HepG2 (cell line): ENCODE data around the gene SREBF1. TPM values are rescaled to one million over a fixed set of nuclear protein-coding genes. Genes with fewer than 3 reads are reported as not detected.

Source experiments
- ARNT ChIP-seq: fragments of 450-650 bp; IDR thresholded peaks from 2 replicates; pipeline ENCODE4 v1.6.1; 2017
- CENPX ChIP-seq: sonication (generic); formaldehyde crosslinking; IDR thresholded peaks from 2 replicates; pipeline ENCODE4 v1.9.0; 2021; ENCODE audit warnings: mild to moderate bottlenecking, missing genetic modification reagents, moderate library complexity
- EED ChIP-seq: sonication (generic); formaldehyde crosslinking; IDR thresholded peaks from 2 replicates; pipeline ENCODE4 v1.5.0; 2020; ENCODE audit warnings: mild to moderate bottlenecking, missing genetic modification reagents
- FOXP1 ChIP-seq, 2 experiments: fragments of 450-650 bp in 1 of 2; IDR thresholded peaks; 2 replicates each; pipeline ENCODE4 v1.6.1; 2017 to 2018; ENCODE audit warnings: antibody characterized with exemption in 1 of 2
- GATAD2A ChIP-seq: IDR thresholded peaks from 2 replicates; pipeline ENCODE4 v1.6.1; 2016
- GFI1 ChIP-seq: sonication (generic); formaldehyde crosslinking; IDR thresholded peaks from 2 replicates; pipeline ENCODE4 v1.5.0; 2020; ENCODE audit warnings: missing genetic modification reagents, mild to moderate bottlenecking, borderline replicate concordance
- GTF3A ChIP-seq: sonication (generic); formaldehyde crosslinking; conservative IDR thresholded peaks from 2 replicates; pipeline ENCODE4 v1.4.0; 2020; ENCODE audit warnings: mild to moderate bottlenecking, missing genetic modification reagents
- MXI1 ChIP-seq: IDR thresholded peaks from 3 replicates; pipeline ENCODE4 v1.6.1; 2012; ENCODE audit warnings: low read depth, low read length, inconsistent platforms, borderline replicate concordance
- NFE2L2 ChIP-seq: fragments of 150-350 bp; IDR thresholded peaks from 2 replicates; pipeline ENCODE4 v1.6.1; 2014; ENCODE audit warnings: low read length
- NKX3-1 ChIP-seq: sonication (generic); formaldehyde crosslinking; IDR thresholded peaks from 2 replicates; pipeline ENCODE4 v1.5.0; 2020; ENCODE audit warnings: missing genetic modification reagents
- SIN3A ChIP-seq: IDR thresholded peaks from 2 replicates; pipeline ENCODE4 v1.6.1; 2011; ENCODE audit warnings: low read depth, mild to moderate bottlenecking, control low read depth, low read length, borderline replicate concordance
- SOX6 ChIP-seq, 2 experiments: fragments of 450-650 bp in 1 of 2; sonication (generic) in 1 of 2; formaldehyde crosslinking in 1 of 2; IDR thresholded peaks; 2 replicates each; pipeline versions ENCODE4 v1.4.0 to v1.6.1; 2017 to 2020; ENCODE audit warnings: antibody characterized with exemption in 1 of 2, mild to moderate bottlenecking in 1 of 2, missing genetic modification reagents in 1 of 2
- TBL1XR1 ChIP-seq: fragments of 150-350 bp; IDR thresholded peaks from 2 replicates; pipeline ENCODE4 v1.6.1; 2014; ENCODE audit warnings: borderline replicate concordance, low read length; ENCODE audit not compliant: partially characterized antibody
- ZFYVE20 ChIP-seq: sonication (generic); formaldehyde crosslinking; IDR thresholded peaks from 2 replicates; pipeline ENCODE4 v1.8.0; 2023; ENCODE audit warnings: low read depth, mild to moderate bottlenecking, moderate library complexity, missing genetic modification reagents, borderline replicate concordance
- ZKSCAN1 ChIP-seq: fragments of 150-350 bp; IDR thresholded peaks from 2 replicates; pipeline ENCODE4 v1.6.1; 2014; ENCODE audit warnings: low read length
- ZNF124 ChIP-seq: sonication (generic); formaldehyde crosslinking; IDR thresholded peaks from 2 replicates; pipeline ENCODE4 v1.4.0; 2020; ENCODE audit warnings: missing genetic modification reagents
- ZNF160 ChIP-seq: sonication (generic); formaldehyde crosslinking; IDR thresholded peaks from 2 replicates; pipeline ENCODE4 v1.8.0; 2022; ENCODE audit warnings: mild to moderate bottlenecking, inconsistent platforms, missing genetic modification reagents
- ZNF20 ChIP-seq: sonication (generic); formaldehyde crosslinking; IDR thresholded peaks from 2 replicates; pipeline ENCODE4 v1.4.0; 2020; ENCODE audit warnings: mild to moderate bottlenecking, moderate library complexity, missing genetic modification reagents
- ZNF3 ChIP-seq: IDR thresholded peaks from 2 replicates; pipeline ENCODE4 v1.7.0; 2017; ENCODE audit warnings: inconsistent platforms
- ZNF326 ChIP-seq: sonication (generic); formaldehyde crosslinking; IDR thresholded peaks from 2 replicates; pipeline ENCODE4 v1.4.0; 2020; ENCODE audit warnings: missing genetic modification reagents, borderline replicate concordance
- ZNF430 ChIP-seq: sonication (generic); formaldehyde crosslinking; IDR thresholded peaks from 2 replicates; pipeline ENCODE4 v1.9.0; 2021; ENCODE audit warnings: mild to moderate bottlenecking, missing genetic modification reagents
- ZNF614 ChIP-seq: IDR thresholded peaks from 2 replicates; pipeline ENCODE4 v1.6.1; 2018; ENCODE audit warnings: missing biosample characterization, missing genetic modification reagents, inconsistent platforms, borderline replicate concordance
- ZSCAN12 ChIP-seq: sonication (generic); formaldehyde crosslinking; IDR thresholded peaks from 2 replicates; pipeline ENCODE4 v1.9.0; 2021; ENCODE audit warnings: mild to moderate bottlenecking, missing genetic modification reagents
- ZSCAN30 ChIP-seq: sonication (generic); formaldehyde crosslinking; IDR thresholded peaks from 2 replicates; pipeline ENCODE4 v1.5.0; 2020; ENCODE audit warnings: mild to moderate bottlenecking, missing genetic modification reagents
- ZZZ3 ChIP-seq: sonication (generic); formaldehyde crosslinking; IDR thresholded peaks from 2 replicates; pipeline ENCODE4 v1.4.0; 2020; ENCODE audit warnings: missing genetic modification reagents, mild to moderate bottlenecking, borderline replicate concordance
- polyA plus RNA-seq, 8 experiments: library from polyadenylated mRNA; depleted of rRNA in 3 of 8; stranded (reverse) in 7 of 8; unstranded in 1 of 8; fragments of >200 nt; fragmentation: Illumina TruSeq in 4 of 8; extraction: Trizol in 4 of 8; gene quantifications; 2 replicates each; pipeline versions ENCODE4 v1.2.1 to v1.2.3, GENCODE V29; 2011 to 2016; ENCODE audit warnings: low read depth in 4 of 8, missing spikeins in 1 of 8, mixed read lengths in 1 of 8; ENCODE audit not compliant: insufficient read depth in 1 of 8
- total RNA-seq, 5 experiments: library from RNA; depleted of rRNA; stranded (reverse); fragments of >200 nt; fragmentation: Illumina TruSeq; extraction: Trizol; gene quantifications; 2 replicates each; pipeline ENCODE4 v1.2.3, GENCODE V29; 2016; ENCODE audit warnings: low read depth in 1 of 5
- TF ChIP-seq, protein P1 (sequence below): sonication (generic); formaldehyde crosslinking; IDR thresholded peaks from 2 replicates; pipeline ENCODE4 v1.9.0; 2021; ENCODE audit warnings: missing genetic modification reagents, borderline replicate concordance
- TF ChIP-seq, protein P2 (sequence below): sonication (generic); formaldehyde crosslinking; IDR thresholded peaks from 2 replicates; pipeline ENCODE4 v1.5.1; 2020; ENCODE audit warnings: missing genetic modification reagents, mild to moderate bottlenecking, borderline replicate concordance
- TF ChIP-seq, protein P3 (sequence below): sonication (generic); formaldehyde crosslinking; IDR thresholded peaks from 2 replicates; pipeline ENCODE4 v1.8.0; 2023; ENCODE audit warnings: mild to moderate bottlenecking, missing genetic modification reagents

The SREBF1 gene
- total and polyA plus RNA-seq, 2 of the 13 experiments (the other 11 are each of a cell fraction or from before 2014, with no cell fraction given) = 34.3 to 38.0 TPM

DNA sequence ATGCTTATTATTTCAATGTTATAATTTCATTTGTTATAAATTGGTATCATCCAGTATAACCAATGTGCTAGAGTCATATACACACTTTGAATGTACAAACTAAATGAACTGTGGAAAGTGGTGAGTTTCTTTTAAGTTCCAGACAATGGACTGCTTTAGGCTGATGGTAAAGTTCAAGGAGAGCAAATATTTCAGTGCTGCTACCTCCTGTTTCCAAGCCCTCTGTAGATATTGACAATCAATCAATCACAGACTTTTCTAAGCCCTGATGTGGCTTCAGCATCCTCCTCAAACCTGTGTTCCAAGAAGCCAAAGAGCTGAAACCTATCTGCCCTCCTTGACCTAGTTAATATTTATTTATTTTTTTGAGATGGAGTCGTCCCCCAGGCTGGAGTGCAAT lies 28.2 kb upstream of the SREBF1 start (continued):
- TF ChIP-seq ZFYVE20 (CRISPR knock-in tag) (no peak), ZNF3 (CRISPR knock-in tag) (no peak), CENPX (CRISPR knock-in tag) (no peak), EED (CRISPR knock-in tag) (no peak), ZSCAN12 (CRISPR knock-in tag) (no peak), ZKSCAN1 (no peak), ZNF124 (CRISPR knock-in tag) (no peak), ZNF20 (no peak), GATAD2A (CRISPR knock-in tag) (0 out of 2 replicates have a peak, but pooled peaks have one; percentile 19), GFI1 (peak; percentile 51; the same call in 1 of the 2 replicates), ZZZ3 (CRISPR knock-in tag) (no peak), ZSCAN30 (CRISPR knock-in tag) (no peak), GTF3A (no peak), ZNF160 (CRISPR knock-in tag) (no peak), MXI1 (no peak), NFE2L2 (no peak), SIN3A (no peak), SOX6 (IDR thresholded peaks at IDR 0.05) (no peak), SOX6 (CRISPR knock-in tag; IDR thresholded peaks at IDR 0.05) (peak; percentile 63; the same call in 1 of the 2 replicates), ZNF614 (CRISPR knock-in tag) (no peak), ZNF430 (CRISPR knock-in tag) (no peak), NKX3-1 (CRISPR knock-in tag) (no peak), ZNF326 (CRISPR knock-in tag) (no peak), FOXP1 (IDR thresholded peaks at IDR 0.05) (no peak), FOXP1 (CRISPR knock-in tag; IDR thresholded peaks at IDR 0.05) (no peak), ARNT (no peak), TBL1XR1 (no peak)
- TF ChIP-seq, protein P1, sequence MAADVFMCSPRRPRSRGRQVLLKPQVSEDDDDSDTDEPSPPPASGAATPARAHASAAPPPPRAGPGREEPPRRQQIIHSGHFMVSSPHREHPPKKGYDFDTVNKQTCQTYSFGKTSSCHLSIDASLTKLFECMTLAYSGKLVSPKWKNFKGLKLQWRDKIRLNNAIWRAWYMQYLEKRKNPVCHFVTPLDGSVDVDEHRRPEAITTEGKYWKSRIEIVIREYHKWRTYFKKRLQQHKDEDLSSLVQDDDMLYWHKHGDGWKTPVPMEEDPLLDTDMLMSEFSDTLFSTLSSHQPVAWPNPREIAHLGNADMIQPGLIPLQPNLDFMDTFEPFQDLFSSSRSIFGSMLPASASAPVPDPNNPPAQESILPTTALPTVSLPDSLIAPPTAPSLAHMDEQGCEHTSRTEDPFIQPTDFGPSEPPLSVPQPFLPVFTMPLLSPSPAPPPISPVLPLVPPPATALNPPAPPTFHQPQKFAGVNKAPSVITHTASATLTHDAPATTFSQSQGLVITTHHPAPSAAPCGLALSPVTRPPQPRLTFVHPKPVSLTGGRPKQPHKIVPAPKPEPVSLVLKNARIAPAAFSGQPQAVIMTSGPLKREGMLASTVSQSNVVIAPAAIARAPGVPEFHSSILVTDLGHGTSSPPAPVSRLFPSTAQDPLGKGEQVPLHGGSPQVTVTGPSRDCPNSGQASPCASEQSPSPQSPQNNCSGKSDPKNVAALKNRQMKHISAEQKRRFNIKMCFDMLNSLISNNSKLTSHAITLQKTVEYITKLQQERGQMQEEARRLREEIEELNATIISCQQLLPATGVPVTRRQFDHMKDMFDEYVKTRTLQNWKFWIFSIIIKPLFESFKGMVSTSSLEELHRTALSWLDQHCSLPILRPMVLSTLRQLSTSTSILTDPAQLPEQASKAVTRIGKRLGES (CRISPR knock-in tag) = no peak
- TF ChIP-seq, protein P2, sequence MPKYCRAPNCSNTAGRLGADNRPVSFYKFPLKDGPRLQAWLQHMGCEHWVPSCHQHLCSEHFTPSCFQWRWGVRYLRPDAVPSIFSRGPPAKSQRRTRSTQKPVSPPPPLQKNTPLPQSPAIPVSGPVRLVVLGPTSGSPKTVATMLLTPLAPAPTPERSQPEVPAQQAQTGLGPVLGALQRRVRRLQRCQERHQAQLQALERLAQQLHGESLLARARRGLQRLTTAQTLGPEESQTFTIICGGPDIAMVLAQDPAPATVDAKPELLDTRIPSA (CRISPR knock-in tag) = no peak
- TF ChIP-seq, protein P3, sequence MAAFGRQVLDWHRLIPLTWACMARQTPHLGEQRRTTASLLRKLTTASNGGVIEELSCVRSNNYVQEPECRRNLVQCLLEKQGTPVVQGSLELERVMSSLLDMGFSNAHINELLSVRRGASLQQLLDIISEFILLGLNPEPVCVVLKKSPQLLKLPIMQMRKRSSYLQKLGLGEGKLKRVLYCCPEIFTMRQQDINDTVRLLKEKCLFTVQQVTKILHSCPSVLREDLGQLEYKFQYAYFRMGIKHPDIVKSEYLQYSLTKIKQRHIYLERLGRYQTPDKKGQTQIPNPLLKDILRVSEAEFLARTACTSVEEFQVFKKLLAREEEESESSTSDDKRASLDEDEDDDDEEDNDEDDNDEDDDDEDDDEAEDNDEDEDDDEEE (CRISPR knock-in tag) = no peak
